NCI-H2107 (cell line): ENCODE results near the gene BTC.
"Not testable (repeated sequence)": the region's sequence is repeated elsewhere in the genome, so short reads cannot be mapped to it uniquely, and the experiment has no call there.

Experiments
- DNase-seq: peaks from one replicate; lab custom pipeline; 2025; lab: John Stamatoyannopoulos, UW

The BTC gene

GRCh38 chr4:74794382-74795010 is at the start of gene BTC:
TSS of gene BTC (minus strand) at chr4:74794523. CDS start at chr4:74794325, 198 bp downstream.
- DNase-seq: no peak

- no peak for DNase-seq
Measured at GRCh38 chr4:74840936-74841509, 46.7 kb upstream of the BTC start.

- no peak for DNase-seq
Measured at GRCh38 chr4:74838746-74839370, 44.5 kb upstream of the BTC start.

GRCh38 chr4:74830928-74831327 is 36.6 kb upstream of the BTC start:
- DNase-seq: no peak

GRCh38 chr4:74823194-74823593 is 28.9 kb upstream of the BTC start:
- no peak for DNase-seq

- no peak for DNase-seq
Measured at GRCh38 chr4:74822603-74823002, 28.3 kb upstream of the BTC start.

- no peak for DNase-seq
Measured at GRCh38 chr4:74821541-74821940, 27.2 kb upstream of the BTC start.

- no peak for DNase-seq
Measured at GRCh38 chr4:74814052-74814451, 19.7 kb upstream of the BTC start.

GRCh38 chr4:74812056-74812455 is 17.7 kb upstream of the BTC start:
- not testable (repeated sequence) for DNase-seq

GRCh38 chr4:74805601-74806000 is 11.3 kb upstream of the BTC start:
- no peak for DNase-seq

GRCh38 chr4:74800310-74800709 is 6.0 kb upstream of the BTC start:
- DNase-seq: no peak

- DNase-seq: no peak
Measured at GRCh38 chr4:74796631-74797030, 2.3 kb upstream of the BTC start.

GRCh38 chr4:74793757-74794381 is 454 bp downstream of the BTC start:
- DNase-seq: no peak

GRCh38 chr4:74790652-74791051 is 3.7 kb downstream of the BTC start:
- no peak for DNase-seq

GRCh38 chr4:74789518-74789917 is 4.8 kb downstream of the BTC start:
- DNase-seq: no peak

GRCh38 chr4:74777531-74777930 is 16.8 kb downstream of the BTC start:
- no peak for DNase-seq

GRCh38 chr4:74772783-74773182 is 21.5 kb downstream of the BTC start:
- DNase-seq: no peak

GRCh38 chr4:74772106-74772505 is 22.2 kb downstream of the BTC start:
- no peak for DNase-seq

- no peak for DNase-seq
Measured at GRCh38 chr4:74770226-74770910, 24.0 kb downstream of the BTC start.

- no peak for DNase-seq
Measured at GRCh38 chr4:74768857-74769525, 25.3 kb downstream of the BTC start.

GRCh38 chr4:74764119-74764518 is 30.2 kb downstream of the BTC start:
- no peak for DNase-seq

- no peak for DNase-seq
Measured at GRCh38 chr4:74758551-74759145, 35.7 kb downstream of the BTC start.
